Endodermal cell (in vitro differentiated cells): ENCODE results near the gene NAXE. TPM values are rescaled to one million over a fixed set of nuclear protein-coding genes. Genes with fewer than 3 reads are reported as not detected.
"Not testable (repeated sequence)": the region's sequence is repeated elsewhere in the genome, so short reads cannot be mapped to it uniquely, and the experiment has no call there.

Source experiments
- DNase-seq: peaks from one replicate; pipeline ENCODE4 v3.0.0-alpha.2; 2017
- H3K27ac ChIP-seq: 2 replicates; pipeline ENCODE4 v1.5.1; 2013; ENCODE audit warnings: mild to moderate bottlenecking, low read depth, low read length, moderate library complexity
- H3K27me3 ChIP-seq: 2 replicates; pipeline ENCODE4 v1.6.1; 2013; ENCODE audit warnings: mild to moderate bottlenecking, low read length, moderate library complexity; ENCODE audit not compliant: insufficient read depth, control insufficient read depth, poor library complexity, severe bottlenecking
- H3K36me3 ChIP-seq: 2 replicates; pipeline ENCODE4 v1.7.0; 2013; ENCODE audit warnings: mild to moderate bottlenecking, low read length, moderate library complexity; ENCODE audit not compliant: control insufficient read depth, insufficient read depth
- H3K4me1 ChIP-seq: one replicate; pipeline ENCODE4 v1.7.0; 2013; ENCODE audit warnings: low read length; ENCODE audit not compliant: control insufficient read depth, insufficient read depth
- H3K4me3 ChIP-seq: 2 replicates; pipeline ENCODE4 v1.5.1; 2013; ENCODE audit warnings: mild to moderate bottlenecking, low read length, moderate library complexity
- H3K9ac ChIP-seq: 2 replicates; pipeline ENCODE4 v1.6.1; 2013; ENCODE audit warnings: mild to moderate bottlenecking, low read length, moderate library complexity; ENCODE audit not compliant: poor library complexity, severe bottlenecking; ENCODE audit errors: extremely low read depth
- H3K9me3 ChIP-seq: 2 replicates; pipeline ENCODE4 v1.6.1; 2013; ENCODE audit warnings: mild to moderate bottlenecking, low read length, moderate library complexity; ENCODE audit not compliant: control insufficient read depth
- H3K27ac Mint-ChIP-seq: 2 replicates; pipeline ENCODE4 v1.8.0; 2020; ENCODE audit warnings: mixed read lengths
- H3K27me3 Mint-ChIP-seq: 2 replicates; pipeline ENCODE4 v1.8.0; 2021; ENCODE audit warnings: mild to moderate bottlenecking, mixed read lengths; ENCODE audit not compliant: insufficient read depth
- H3K36me3 Mint-ChIP-seq: 2 replicates; pipeline ENCODE4 v1.8.0; 2020; ENCODE audit warnings: low read depth, mixed read lengths
- H3K4me1 Mint-ChIP-seq: 2 replicates; pipeline ENCODE4 v1.8.0; 2020; ENCODE audit warnings: mixed read lengths
- H3K4me3 Mint-ChIP-seq: 2 replicates; pipeline ENCODE4 v1.8.0; 2020; ENCODE audit warnings: mild to moderate bottlenecking, moderate library complexity, mixed read lengths
- H3K9me3 Mint-ChIP-seq: 2 replicates; pipeline ENCODE4 v1.8.0; 2020; ENCODE audit warnings: mild to moderate bottlenecking, mixed read lengths
- CTCF ChIP-seq: fragments of 200-600 bp; sonication (generic); conservative IDR thresholded peaks from 2 replicates; pipeline ENCODE4 v1.5.0; 2021; ENCODE audit warnings: antibody characterized with exemption, mild to moderate bottlenecking
- WGBS, 2 experiments: methylation state at CpG; one replicate each; pipeline versions ENCODE4 v1.1.5 to v1.1.7; 2013; ENCODE audit warnings: missing lambda C conversion rate in 2 of 2, mixed read lengths in 1 of 2; ENCODE audit not compliant: insufficient coverage in 1 of 2, insufficient read length in 1 of 2; 5-methylcytosine and 5-hydroxymethylcytosine counted together
- total RNA-seq, 2 donors: library from RNA; stranded (reverse); fragmentation: NEBNext Ultra II Directional in 1 of 2; extraction: Animal tissue kit (Norgen Biotek cat#: 25700) in 1 of 2; gene quantifications; 2 replicates in 1 of 2; 3 replicates in 1 of 2; pipeline ENCODE4 v1.2.1, GENCODE V29; 2021

The NAXE gene
- total RNA-seq, 2 donors from 2014 or later, result 96.0 to 129 TPM

GRCh38 chr1:156551066-156551643, 40.4 kb upstream of the NAXE start:
- Histone ChIP-seq H3K4me3 (no peak overlapping the region), H3K4me1 (no peaks in the 10 kb centered on the region), H3K9ac (no peak overlapping the region), H3K27ac (no peak overlapping the region), H3K36me3 (peaks cover 75% of the 10 kb centered on the region), H3K27me3 (no peaks in the 10 kb centered on the region), H3K9me3 (no peaks in the 10 kb centered on the region)
- no peaks in the 10 kb centered on the region for H3K9me3 Mint-ChIP-seq
- H3K4me1 Mint-ChIP-seq, result no peaks in the 10 kb centered on the region
- no peak for TF ChIP-seq CTCF
- no peak overlapping the region for H3K27ac Mint-ChIP-seq
- 88% methylated on average over 3 of the region's 3 CpGs; no CpG with 5 or more reads in 1 of the 2 experiments for whole genome bisulfite sequencing, 2 experiments
- no peaks in the 10 kb centered on the region for H3K27me3 Mint-ChIP-seq
- DNase-seq, result no peak
- H3K36me3 Mint-ChIP-seq, result peaks cover 34% of the 10 kb centered on the region
- no peak overlapping the region for H3K4me3 Mint-ChIP-seq

- no peaks in the 10 kb centered on the region for H3K27me3 ChIP-seq
- H3K36me3 ChIP-seq, result peaks cover 76% of the 10 kb centered on the region
- TF ChIP-seq CTCF, result no peak
- no peak overlapping the region for H3K9ac ChIP-seq
- H3K9me3 Mint-ChIP-seq, result no peaks in the 10 kb centered on the region
- no peaks in the 10 kb centered on the region for H3K27me3 Mint-ChIP-seq
- H3K27ac ChIP-seq, result no peak overlapping the region
- no peak for DNase-seq
- H3K9me3 ChIP-seq, result no peaks in the 10 kb centered on the region
- H3K36me3 Mint-ChIP-seq, result peaks cover 27% of the 10 kb centered on the region
- 93 to 100% methylated on average over 6 of the region's 6 CpGs for WGBS, 2 experiments
- H3K4me1 ChIP-seq, result no peaks in the 10 kb centered on the region
- H3K4me3 Mint-ChIP-seq, result no peak overlapping the region
- H3K27ac Mint-ChIP-seq, result no peak overlapping the region
- H3K4me3 ChIP-seq, result no peak overlapping the region
- no peaks in the 10 kb centered on the region for H3K4me1 Mint-ChIP-seq
Observed at GRCh38 chr1:156551869-156552268, 39.7 kb upstream of the NAXE start.

GRCh38 chr1:156552518-156552917, 39.1 kb upstream of the NAXE start:
- H3K9me3 Mint-ChIP-seq, result no peaks in the 10 kb centered on the region
- no peak overlapping the region for H3K27ac ChIP-seq
- no peaks in the 10 kb centered on the region for H3K27me3 ChIP-seq
- 75 to 77% methylated on average over 5 of the region's 5 CpGs for WGBS, 2 experiments
- no peak overlapping the region for H3K9ac ChIP-seq
- DNase-seq, result no peak
- H3K4me3 Mint-ChIP-seq, result no peak overlapping the region
- no peak overlapping the region for H3K27ac Mint-ChIP-seq
- TF ChIP-seq CTCF, result no peak
- H3K9me3 ChIP-seq, result no peaks in the 10 kb centered on the region
- H3K36me3 Mint-ChIP-seq, result peaks cover 25% of the 10 kb centered on the region
- no peaks in the 10 kb centered on the region for H3K4me1 Mint-ChIP-seq
- H3K36me3 ChIP-seq, result peaks cover 70% of the 10 kb centered on the region
- no peak overlapping the region for H3K4me3 ChIP-seq
- no peaks in the 10 kb centered on the region for H3K27me3 Mint-ChIP-seq
- H3K4me1 ChIP-seq, result no peaks in the 10 kb centered on the region

GRCh38 chr1:156552937-156553336, 38.6 kb upstream of the NAXE start:
- peaks cover 22% of the 10 kb centered on the region for H3K36me3 Mint-ChIP-seq
- H3K4me3 Mint-ChIP-seq, DNase-seq, H3K9me3 ChIP-seq, H3K27ac Mint-ChIP-seq, H3K4me3 ChIP-seq, H3K27ac ChIP-seq, H3K4me1 Mint-ChIP-seq, H3K27me3 Mint-ChIP-seq, H3K9ac ChIP-seq, H3K4me1 ChIP-seq, H3K27me3 ChIP-seq, H3K9me3 Mint-ChIP-seq: not testable (repeated sequence)
- WGBS, 2 experiments, result 95 to 100% methylated on average over 3 to 4 of the region's 4 CpGs
- H3K36me3 ChIP-seq, result peaks cover 66% of the 10 kb centered on the region
